Astrocyte (in vitro differentiated cells and primary cell): ENCODE data around the gene TRAPPC3L.

Experiments
- EZH2 ChIP-seq: IDR thresholded peaks from 2 replicates; pipeline ENCODE4 v1.6.1; 2012; ENCODE audit warnings: mild to moderate bottlenecking, low read length, inconsistent platforms; ENCODE audit not compliant: insufficient read depth
- TF ChIP-seq, protein P1 (sequence below): IDR thresholded peaks from 2 replicates; pipeline ENCODE4 v1.5.1; 2011; ENCODE audit warnings: low read depth, mild to moderate bottlenecking, inconsistent platforms, low read length, moderate library complexity; ENCODE audit not compliant: insufficient read depth

- TF ChIP-seq, protein P1, sequence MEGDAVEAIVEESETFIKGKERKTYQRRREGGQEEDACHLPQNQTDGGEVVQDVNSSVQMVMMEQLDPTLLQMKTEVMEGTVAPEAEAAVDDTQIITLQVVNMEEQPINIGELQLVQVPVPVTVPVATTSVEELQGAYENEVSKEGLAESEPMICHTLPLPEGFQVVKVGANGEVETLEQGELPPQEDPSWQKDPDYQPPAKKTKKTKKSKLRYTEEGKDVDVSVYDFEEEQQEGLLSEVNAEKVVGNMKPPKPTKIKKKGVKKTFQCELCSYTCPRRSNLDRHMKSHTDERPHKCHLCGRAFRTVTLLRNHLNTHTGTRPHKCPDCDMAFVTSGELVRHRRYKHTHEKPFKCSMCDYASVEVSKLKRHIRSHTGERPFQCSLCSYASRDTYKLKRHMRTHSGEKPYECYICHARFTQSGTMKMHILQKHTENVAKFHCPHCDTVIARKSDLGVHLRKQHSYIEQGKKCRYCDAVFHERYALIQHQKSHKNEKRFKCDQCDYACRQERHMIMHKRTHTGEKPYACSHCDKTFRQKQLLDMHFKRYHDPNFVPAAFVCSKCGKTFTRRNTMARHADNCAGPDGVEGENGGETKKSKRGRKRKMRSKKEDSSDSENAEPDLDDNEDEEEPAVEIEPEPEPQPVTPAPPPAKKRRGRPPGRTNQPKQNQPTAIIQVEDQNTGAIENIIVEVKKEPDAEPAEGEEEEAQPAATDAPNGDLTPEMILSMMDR = no peak
- no peak for TF ChIP-seq EZH2
Observed at GRCh38 chr6:116586738-116587137, 41.3 kb upstream of the TRAPPC3L start.
